Activated naive CD4-positive, alpha-beta T cell treated with anti-CD3 and anti-CD28 coated beads, Interleukin-2, amount 10 ng/mL, durations not matched to agents 7 days and 5 days (primary cell): ENCODE measurements around the gene UFSP1.
"Not testable (repeated sequence)": the region's sequence is repeated elsewhere in the genome, so short reads cannot be mapped to it uniquely, and the experiment has no call there.

ENCODE experiments used
- CTCF ChIA-PET: fragments of 350-600 bp; sonication (Branson Sonifier 250); formaldehyde crosslinking; loops from one replicate; lab custom pipeline; 2021; ENCODE audit warnings: antibody characterized with exemption; lab: Charles Lee
- DNase-seq: peaks from one replicate; pipeline ENCODE4 v3.0.0-alpha.2; 2020
- H3K27ac Mint-ChIP-seq: one replicate; pipeline ENCODE4 v1.8.0; 2021; ENCODE audit warnings: mild to moderate bottlenecking, moderate library complexity, mixed read lengths
- H3K27me3 Mint-ChIP-seq: one replicate; pipeline ENCODE4 v1.8.0; 2021; ENCODE audit warnings: mild to moderate bottlenecking, mixed read lengths
- H3K36me3 Mint-ChIP-seq: one replicate; pipeline ENCODE4 v1.8.0; 2021; ENCODE audit warnings: mixed read lengths
- H3K4me1 Mint-ChIP-seq: one replicate; pipeline ENCODE4 v1.8.0; 2021; ENCODE audit warnings: mixed read lengths
- H3K4me3 Mint-ChIP-seq: one replicate; pipeline ENCODE4 v1.8.0; 2021; ENCODE audit warnings: mild to moderate bottlenecking, moderate library complexity, mixed read lengths
- H3K9me3 Mint-ChIP-seq: one replicate; pipeline ENCODE4 v1.8.0; 2021; ENCODE audit warnings: mixed read lengths

UFSP1 gene

GRCh38 chr7:100888988-100889750, at the start of gene UFSP1:
Gene UFSP1 (minus strand): TSS chr7:100889715. CDS start chr7:100889271, 444 bp downstream.
- Mint-ChIP-seq H3K4me1 (peaks cover 59% of the 10 kb centered on the region), H3K27ac (peak within 1 kb of the TSS; percentile 96), H3K9me3 (no peaks in the 10 kb centered on the region), H3K4me3 (peak within 1 kb of the TSS; percentile 76), H3K27me3 (peaks cover 46% of the 10 kb centered on the region), H3K36me3 (peaks cover 45% of the 10 kb centered on the region)
- CTCF ChIA-PET, result interaction anchor here (1.0 to 1.4 kb wide), 6 partner anchors 14 to 282 kb away, joined by 3 to 5 read pairs (median 3); partner anchors contain the start of genes POP7, SLC12A9 and SRRT
- DNase-seq, result no peak

GRCh38 chr7:100936167-100936566, 46.7 kb upstream of the UFSP1 start:
- DNase-seq, H3K27me3 Mint-ChIP-seq, CTCF ChIA-PET, H3K36me3 Mint-ChIP-seq, H3K4me1 Mint-ChIP-seq, H3K27ac Mint-ChIP-seq, H3K4me3 Mint-ChIP-seq, H3K9me3 Mint-ChIP-seq: not testable (repeated sequence)

GRCh38 chr7:100935381-100935780, 45.9 kb upstream of the UFSP1 start:
- H3K27ac Mint-ChIP-seq, H3K36me3 Mint-ChIP-seq, DNase-seq, H3K9me3 Mint-ChIP-seq, H3K4me3 Mint-ChIP-seq, H3K27me3 Mint-ChIP-seq, H3K4me1 Mint-ChIP-seq, CTCF ChIA-PET: not testable (repeated sequence)

GRCh38 chr7:100933734-100934133, 44.2 kb upstream of the UFSP1 start:
- H3K36me3 Mint-ChIP-seq, result no peaks in the 10 kb centered on the region
- H3K9me3 Mint-ChIP-seq, result peaks cover 4% of the 10 kb centered on the region
- no peaks in the 10 kb centered on the region for H3K4me1 Mint-ChIP-seq
- H3K27me3 Mint-ChIP-seq, result peaks cover 4% of the 10 kb centered on the region
- H3K27ac Mint-ChIP-seq, result no peak overlapping the region
- CTCF ChIA-PET, result no interaction called here
- H3K4me3 Mint-ChIP-seq, result no peak overlapping the region
- no peak for DNase-seq

- no peak overlapping the region for H3K27ac Mint-ChIP-seq
- H3K27me3 Mint-ChIP-seq, result peaks cover 4% of the 10 kb centered on the region
- H3K4me1 Mint-ChIP-seq, result no peaks in the 10 kb centered on the region
- peaks cover 4% of the 10 kb centered on the region for H3K9me3 Mint-ChIP-seq
- no peak overlapping the region for H3K4me3 Mint-ChIP-seq
- CTCF ChIA-PET, result no interaction called here
- no peak for DNase-seq
- H3K36me3 Mint-ChIP-seq, result no peaks in the 10 kb centered on the region
These were observed 40.3 kb upstream of the UFSP1 start for GRCh38 chr7:100929808-100930174.

GRCh38 chr7:100923616-100924015, 34.1 kb upstream of the UFSP1 start:
- DNase-seq, CTCF ChIA-PET, H3K27ac Mint-ChIP-seq, H3K9me3 Mint-ChIP-seq, H3K4me3 Mint-ChIP-seq, H3K36me3 Mint-ChIP-seq, H3K4me1 Mint-ChIP-seq: not testable (repeated sequence)
- H3K27me3 Mint-ChIP-seq, result peaks cover 24% of the 10 kb centered on the region

GRCh38 chr7:100921039-100921438, 31.5 kb upstream of the UFSP1 start:
- no peaks in the 10 kb centered on the region for H3K36me3 Mint-ChIP-seq
- H3K4me1 Mint-ChIP-seq, result no peaks in the 10 kb centered on the region
- CTCF ChIA-PET, result no interaction called here
- no peaks in the 10 kb centered on the region for H3K9me3 Mint-ChIP-seq
- DNase-seq, result no peak
- no peak overlapping the region for H3K27ac Mint-ChIP-seq
- H3K27me3 Mint-ChIP-seq, result peaks cover 24% of the 10 kb centered on the region
- H3K4me3 Mint-ChIP-seq, result no peak overlapping the region

- H3K4me3 Mint-ChIP-seq, CTCF ChIA-PET: not testable (repeated sequence)
- peaks cover 24% of the 10 kb centered on the region for H3K27me3 Mint-ChIP-seq
These were observed 30.4 kb upstream of the UFSP1 start for GRCh38 chr7:100919779-100920437.

GRCh38 chr7:100919335-100919734, 29.8 kb upstream of the UFSP1 start:
- CTCF ChIA-PET, H3K9me3 Mint-ChIP-seq, H3K4me3 Mint-ChIP-seq, DNase-seq, H3K4me1 Mint-ChIP-seq, H3K27ac Mint-ChIP-seq, H3K36me3 Mint-ChIP-seq: not testable (repeated sequence)
- H3K27me3 Mint-ChIP-seq, result peaks cover 24% of the 10 kb centered on the region

More at GRCh38 chr7:100919779-100920437, 30.4 kb upstream of the UFSP1 start:
- H3K4me1 Mint-ChIP-seq, DNase-seq, H3K36me3 Mint-ChIP-seq, H3K9me3 Mint-ChIP-seq, H3K27ac Mint-ChIP-seq: not testable (repeated sequence)

GRCh38 chr7:100914879-100915447, 25.4 kb upstream of the UFSP1 start:
- H3K27ac Mint-ChIP-seq, result no peak overlapping the region
- DNase-seq, result no peak
- H3K27me3 Mint-ChIP-seq, result peaks cover 11% of the 10 kb centered on the region
- CTCF ChIA-PET, result no interaction called here
- H3K4me1 Mint-ChIP-seq, result peaks cover 7% of the 10 kb centered on the region
- H3K9me3 Mint-ChIP-seq, result no peaks in the 10 kb centered on the region
- no peak overlapping the region for H3K4me3 Mint-ChIP-seq
- H3K36me3 Mint-ChIP-seq, result no peaks in the 10 kb centered on the region

- peaks cover 7% of the 10 kb centered on the region for H3K4me1 Mint-ChIP-seq
- H3K27me3 Mint-ChIP-seq, result peaks cover 11% of the 10 kb centered on the region
- no peak overlapping the region for H3K4me3 Mint-ChIP-seq
- no peak for DNase-seq
- no peaks in the 10 kb centered on the region for H3K36me3 Mint-ChIP-seq
- no peaks in the 10 kb centered on the region for H3K9me3 Mint-ChIP-seq
- H3K27ac Mint-ChIP-seq, result no peak overlapping the region
- CTCF ChIA-PET, result no interaction called here
These were observed 24.8 kb upstream of the UFSP1 start for GRCh38 chr7:100914208-100914878.

GRCh38 chr7:100911484-100911883, 22.0 kb upstream of the UFSP1 start:
- no peak overlapping the region for H3K4me3 Mint-ChIP-seq
- CTCF ChIA-PET, result interaction anchor here (0.6 kb wide), 1 partner anchor 1191 kb away, joined by 3 read pairs; no protein-coding TSS in a partner anchor
- H3K9me3 Mint-ChIP-seq, result no peaks in the 10 kb centered on the region
- H3K27me3 Mint-ChIP-seq, result peaks cover 15% of the 10 kb centered on the region
- H3K27ac Mint-ChIP-seq, result no peak overlapping the region
- no peak for DNase-seq
- peaks cover 7% of the 10 kb centered on the region for H3K4me1 Mint-ChIP-seq
- H3K36me3 Mint-ChIP-seq, result no peaks in the 10 kb centered on the region

- DNase-seq, H3K4me1 Mint-ChIP-seq, H3K9me3 Mint-ChIP-seq, H3K27ac Mint-ChIP-seq, CTCF ChIA-PET, H3K36me3 Mint-ChIP-seq, H3K4me3 Mint-ChIP-seq: not testable (repeated sequence)
- peaks cover 15% of the 10 kb centered on the region for H3K27me3 Mint-ChIP-seq
These were observed 20.9 kb upstream of the UFSP1 start for GRCh38 chr7:100910443-100910842.

- Mint-ChIP-seq H3K27me3 (peaks cover 15% of the 10 kb centered on the region), H3K27ac (no peak overlapping the region), H3K4me1 (peaks cover 7% of the 10 kb centered on the region), H3K36me3 (no peaks in the 10 kb centered on the region), H3K4me3 (no peak overlapping the region), H3K9me3 (no peaks in the 10 kb centered on the region)
- no peak for DNase-seq
- CTCF ChIA-PET, result no interaction called here
These were observed 19.0 kb upstream of the UFSP1 start for GRCh38 chr7:100908512-100908911.
